ENCODE results near the gene CDX2.

The CDX2 gene

GRCh38 chr13:27928805-27929753, 40.0 kb downstream of the CDX2 start:
- DNase-seq (ENCODE audit: low read depth in 2 of 2) = no peak

DNA sequence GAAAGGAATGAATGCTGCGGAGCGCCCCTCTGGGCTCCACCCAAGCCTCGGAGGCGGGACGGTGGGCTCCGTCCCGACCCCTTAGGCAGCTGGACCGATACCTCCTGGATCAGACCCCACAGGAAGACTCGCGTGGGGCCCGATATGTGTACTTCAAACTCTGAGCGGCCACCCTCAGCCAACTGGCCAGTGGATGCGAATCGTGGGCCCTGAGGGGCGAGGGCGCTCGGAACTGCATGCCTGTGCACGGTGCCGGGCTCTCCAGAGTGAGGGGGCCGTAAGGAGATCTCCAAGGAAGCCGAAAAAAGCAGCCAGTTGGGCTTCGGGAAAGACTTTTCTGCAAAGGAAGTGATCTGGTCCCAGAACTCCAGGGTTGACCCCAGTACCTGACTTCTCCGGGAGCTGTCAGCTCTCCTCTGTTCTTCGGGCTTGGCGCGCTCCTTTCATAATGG, 40.7 kb downstream of the CDX2 start:
- DNase-seq (ENCODE audit: low read depth in 2 of 2) = no peak

- no peak for DNase-seq (ENCODE audit: low read depth in 2 of 2)
Measured at GRCh38 chr13:27927444-27928352, 41.4 kb downstream of the CDX2 start.

GRCh38 chr13:27926644-27927434, 42.3 kb downstream of the CDX2 start:
- no peak for DNase-seq (ENCODE audit: low read depth in 2 of 2)

DNA sequence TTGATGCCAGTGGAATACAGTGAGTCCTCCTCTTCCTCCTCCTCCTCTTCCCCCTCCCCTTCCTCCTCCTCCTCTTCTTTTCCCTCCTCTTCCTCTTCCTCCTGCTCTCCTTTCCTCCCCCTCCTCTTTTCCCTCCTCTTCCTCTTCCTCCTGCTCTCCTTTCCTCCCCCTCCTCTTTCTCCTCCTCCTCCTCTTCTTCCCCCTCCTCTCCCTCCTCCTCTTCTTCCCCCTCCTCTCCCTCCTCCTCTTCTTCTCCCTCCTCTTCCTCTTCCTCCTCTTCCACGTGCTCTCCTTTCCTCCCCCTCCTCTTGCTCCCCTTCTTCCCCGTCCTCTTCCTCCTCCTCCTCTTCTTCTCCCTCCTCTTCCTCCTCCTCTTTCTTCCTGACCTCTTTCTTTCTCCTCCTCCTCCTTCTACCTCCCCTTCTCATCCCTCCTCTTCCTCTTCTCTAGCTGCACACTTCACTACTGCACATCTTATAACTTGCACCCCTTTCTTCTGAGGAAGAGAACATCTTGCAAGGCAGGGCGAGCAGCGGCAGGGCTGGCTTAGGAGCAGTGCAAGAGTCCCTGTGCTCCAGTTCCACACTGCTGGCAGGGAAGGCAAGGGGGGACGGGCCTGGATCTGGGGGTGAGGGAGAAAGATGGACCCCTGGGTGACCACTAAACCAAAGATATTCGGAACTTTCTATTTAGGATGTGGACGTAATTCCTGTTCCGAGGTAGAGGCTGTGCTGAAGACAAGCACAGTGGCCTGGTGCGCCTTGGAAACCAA, 43.7 kb downstream of the CDX2 start:
- no peak for DNase-seq (ENCODE audit: low read depth in 2 of 2)

- no peak for DNase-seq (ENCODE audit: low read depth in 2 of 2)
Measured at GRCh38 chr13:27924529-27925141, 44.5 kb downstream of the CDX2 start.

DNA sequence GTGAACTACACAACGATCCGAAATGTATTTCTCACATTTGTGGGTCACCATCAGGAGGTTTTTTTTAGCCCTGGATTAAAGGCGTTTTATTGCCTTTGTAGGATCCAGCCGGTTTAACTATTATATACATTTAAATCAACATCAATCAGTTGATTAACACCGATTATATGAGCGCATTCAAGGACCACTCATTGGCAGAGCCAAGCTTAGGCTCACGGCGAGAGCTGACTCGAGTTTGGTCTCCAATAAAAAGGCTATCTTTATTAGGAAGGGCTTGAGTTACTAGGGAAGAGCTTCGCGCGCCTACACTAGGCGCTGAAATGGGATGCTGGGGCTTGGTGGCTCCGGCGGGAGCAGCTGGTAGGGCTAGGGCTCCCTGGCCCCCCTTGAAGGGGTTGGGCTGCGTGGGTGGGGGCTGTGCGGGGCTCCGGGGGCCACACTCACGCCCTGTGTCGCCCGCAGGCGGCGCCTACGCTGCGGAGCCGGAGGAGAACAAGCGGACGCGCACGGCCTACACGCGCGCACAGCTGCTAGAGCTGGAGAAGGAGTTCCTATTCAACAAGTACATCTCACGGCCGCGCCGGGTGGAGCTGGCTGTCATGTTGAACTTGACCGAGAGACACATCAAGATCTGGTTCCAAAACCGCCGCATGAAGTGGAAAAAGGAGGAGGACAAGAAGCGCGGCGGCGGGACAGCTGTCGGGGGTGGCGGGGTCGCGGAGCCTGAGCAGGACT, 45.2 kb downstream of the CDX2 start:
- DNase-seq (ENCODE audit: low read depth in 2 of 2) = no peak

GRCh38 chr13:27922883-27923612, 46.1 kb downstream of the CDX2 start:
- DNase-seq (ENCODE audit: low read depth in 2 of 2) = no peak

- no peak for DNase-seq (ENCODE audit: low read depth in 2 of 2)
Measured at GRCh38 chr13:27921961-27922882, 46.9 kb downstream of the CDX2 start.

GRCh38 chr13:27921421-27921960, 47.6 kb downstream of the CDX2 start:
- no peak for DNase-seq (ENCODE audit: low read depth in 2 of 2)

DNA sequence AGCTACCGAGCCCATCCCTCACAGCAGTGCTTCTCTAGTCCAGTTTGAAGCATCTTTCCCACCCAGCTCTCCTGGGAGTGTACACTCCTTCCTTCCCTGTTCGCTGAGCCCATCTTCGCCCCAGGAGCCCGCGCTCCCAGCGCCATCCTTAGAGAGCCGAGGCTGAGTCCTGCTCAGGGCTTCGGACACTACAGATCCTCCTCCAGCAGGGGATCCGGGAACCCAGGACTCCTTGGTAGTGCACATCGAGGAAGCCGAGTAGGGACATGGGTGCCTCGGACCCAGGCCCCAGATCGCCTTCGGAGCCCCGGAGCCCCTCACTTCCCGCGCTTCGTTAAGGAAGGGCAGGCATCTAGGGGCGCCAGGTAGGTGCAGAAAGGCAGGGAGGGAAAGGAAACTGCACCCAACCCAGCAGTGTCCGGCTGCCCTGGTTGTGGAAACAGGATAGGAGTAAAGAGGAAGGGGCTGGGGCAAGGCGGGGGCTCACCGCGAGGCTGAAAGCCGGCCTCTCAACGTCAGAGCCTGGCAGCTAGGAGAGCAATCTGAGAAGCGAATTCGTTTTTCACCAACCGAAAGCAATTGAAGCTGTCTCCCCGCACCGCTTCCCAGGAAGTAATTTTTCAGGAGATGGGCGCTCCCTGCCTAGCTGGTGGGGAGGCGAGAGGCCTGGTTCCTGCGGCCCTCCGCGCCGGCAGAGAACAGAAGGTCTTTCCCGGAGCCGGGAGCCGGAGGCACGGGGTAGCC, 48.3 kb downstream of the CDX2 start:
- no peak for DNase-seq (ENCODE audit: low read depth in 2 of 2)

DNA sequence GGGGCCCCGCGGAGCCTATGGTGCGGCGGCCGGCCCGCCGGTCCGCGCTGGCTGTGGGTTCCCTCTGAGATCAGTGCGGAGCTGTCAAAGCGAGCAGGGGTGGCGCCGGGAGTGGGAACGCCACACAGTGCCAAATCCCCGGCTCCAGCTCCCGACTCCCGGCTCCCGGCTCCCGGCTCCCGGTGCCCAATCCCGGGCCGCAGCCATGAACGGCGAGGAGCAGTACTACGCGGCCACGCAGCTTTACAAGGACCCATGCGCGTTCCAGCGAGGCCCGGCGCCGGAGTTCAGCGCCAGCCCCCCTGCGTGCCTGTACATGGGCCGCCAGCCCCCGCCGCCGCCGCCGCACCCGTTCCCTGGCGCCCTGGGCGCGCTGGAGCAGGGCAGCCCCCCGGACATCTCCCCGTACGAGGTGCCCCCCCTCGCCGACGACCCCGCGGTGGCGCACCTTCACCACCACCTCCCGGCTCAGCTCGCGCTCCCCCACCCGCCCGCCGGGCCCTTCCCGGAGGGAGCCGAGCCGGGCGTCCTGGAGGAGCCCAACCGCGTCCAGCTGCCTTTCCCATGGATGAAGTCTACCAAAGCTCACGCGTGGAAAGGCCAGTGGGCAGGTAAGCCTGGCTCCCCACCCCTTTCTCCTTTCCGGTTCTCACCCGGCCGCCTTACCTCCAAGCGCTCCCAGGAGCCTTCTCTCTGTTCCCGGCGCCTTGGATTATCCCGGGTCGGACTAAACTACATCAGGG, 49.0 kb downstream of the CDX2 start, which contains the start of gene PDX1:
Gene PDX1, plus strand, starts transcription at position 67 of the 743 bp plus-strand sequence. Its CDS starts 139 bp downstream, at position 206.
- DNase-seq (ENCODE audit: low read depth in 2 of 2) = no peak

- no peak for DNase-seq (ENCODE audit: low read depth in 2 of 2)
Measured at GRCh38 chr13:27919659-27919933, 49.5 kb downstream of the CDX2 start.

GRCh38 chr13:27918918-27919658, 50.0 kb downstream of the CDX2 start:
- no peak for DNase-seq (ENCODE audit: low read depth in 2 of 2)

DNA sequence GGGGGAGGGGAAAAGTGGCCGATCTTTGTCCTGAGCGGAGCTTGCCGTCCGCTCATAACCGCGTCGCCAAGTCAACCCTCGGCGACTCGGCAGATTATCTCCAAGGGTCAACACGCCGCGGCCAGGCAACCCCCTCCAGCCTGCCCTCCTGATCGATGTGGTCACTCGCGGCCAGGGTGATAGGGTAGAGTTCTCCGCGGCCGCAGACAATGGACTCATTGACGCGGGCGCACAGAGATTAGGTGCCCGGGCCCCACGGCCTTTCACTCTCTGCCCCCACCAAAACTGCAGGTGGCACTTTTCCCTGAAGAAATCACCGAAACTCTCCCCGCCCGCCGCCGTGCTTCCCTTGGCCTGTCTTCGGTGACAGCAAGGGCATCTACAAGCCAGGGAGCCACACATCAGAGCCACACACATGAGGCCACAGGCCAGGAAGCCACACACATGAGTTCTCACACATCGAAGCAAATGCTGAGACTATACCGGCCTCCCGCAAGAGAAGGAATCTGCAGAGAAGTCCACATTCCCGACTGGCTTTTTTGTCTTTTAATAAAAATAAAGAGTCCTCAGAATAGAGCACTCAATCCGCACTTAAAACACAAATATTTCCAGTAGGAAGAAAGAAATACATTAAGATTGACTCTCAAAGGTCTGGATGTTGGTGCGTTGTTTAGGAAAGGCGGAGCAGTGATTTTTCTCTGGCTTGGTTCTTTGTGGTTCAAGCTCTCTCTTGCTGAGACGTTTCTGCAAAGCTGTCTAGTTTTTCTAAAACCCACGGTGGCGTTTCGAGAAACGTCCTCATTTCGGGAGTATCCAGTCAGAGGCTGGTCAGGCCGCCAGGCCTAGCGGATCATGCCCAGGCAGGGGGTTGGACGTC, 50.8 kb downstream of the CDX2 start:
- no peak for DNase-seq (ENCODE audit: low read depth in 2 of 2)
